A549 (cell line): ENCODE data around the gene KCNA2. TPM values are rescaled to one million over a fixed set of nuclear protein-coding genes. Genes with fewer than 3 reads are reported as not detected.

Experiments
- ATAC-seq, 2 experiments: fragments of 200-7000 bp in 1 of 2; fragments of >200 bp in 1 of 2; cut with Nextera tagmentation in 1 of 2; cut with Tn5 transposase in 1 of 2; 3 replicates each; pipeline versions ENCODE4 v1.8.0 to v1.9.1; 2018 to 2020; ENCODE audit warnings: mild to moderate bottlenecking in 1 of 2, moderate library complexity in 1 of 2
- CTCF ChIA-PET: fragments of 300-600 bp; sonication (Branson Sonifier 250); formaldehyde crosslinking; extraction: SDS; loops from one replicate; lab custom pipeline; 2021; ENCODE audit warnings: antibody characterized with exemption, inconsistent platforms; lab: Yijun Ruan, JAX
- POLR2A ChIA-PET: fragments of 350-600 bp; formaldehyde crosslinking; extraction: SDS; loops from one replicate; lab custom pipeline; 2021; ENCODE audit warnings: antibody characterized with exemption, inconsistent platforms; lab: Yijun Ruan, JAX
- DNase-seq, 2 experiments: peaks; one replicate each; pipeline versions ENCODE4 v3.0.0 to v3.0.0-alpha.2; 2011 to 2016; ENCODE audit warnings: low read depth in 1 of 2, low spot score in 1 of 2
- FAIRE-seq: peaks from 2 replicates; lab custom pipeline; 2011; peaks lifted over from hg19 to GRCh38; lab: Jason Lieb, UNC
- H3K27ac ChIP-seq, 2 experiments: fragments of >200 bp; sonication (Bioruptor Twin); formaldehyde crosslinking; 3 replicates each; pipeline ENCODE4 v1.5.1; 2016 to 2017
- H3K4me1 ChIP-seq: fragments of >200 bp; sonication (Bioruptor Twin); formaldehyde crosslinking; 3 replicates; pipeline ENCODE4 v1.6.1; 2016
- H3K4me2 ChIP-seq: fragments of >200 bp; sonication (Bioruptor Twin); formaldehyde crosslinking; 3 replicates; pipeline ENCODE4 v1.6.1; 2016
- H3K4me3 ChIP-seq: fragments of >200 bp; sonication (Bioruptor Twin); formaldehyde crosslinking; 3 replicates; pipeline ENCODE4 v1.5.1; 2016
- H3K9me3 ChIP-seq: fragments of >200 bp; sonication (Bioruptor Twin); formaldehyde crosslinking; 3 replicates; pipeline ENCODE4 v1.6.1; 2016
- ATOH8 ChIP-seq: fragments of 250-450 bp; sonication (Bioruptor Pico); IDR thresholded peaks from 2 replicates; pipeline ENCODE4 v1.5.0; 2020; ENCODE audit warnings: low read depth, mild to moderate bottlenecking, moderate library complexity
- BCL3 ChIP-seq: fragments of >200 bp; sonication (Bioruptor Twin); formaldehyde crosslinking; IDR thresholded peaks from 3 replicates; pipeline ENCODE4 v1.6.1; 2016
- CEBPB ChIP-seq, 2 experiments: fragments of >200 bp in 1 of 2; sonication (Bioruptor Twin) in 1 of 2; formaldehyde crosslinking in 1 of 2; IDR thresholded peaks; 2 replicates each; pipeline ENCODE4 v1.6.1; 2012 to 2016
- CHD2 ChIP-seq: fragments of 150-350 bp; IDR thresholded peaks from 2 replicates; pipeline ENCODE4 v1.6.1; 2014; ENCODE audit warnings: low read length; ENCODE audit not compliant: partially characterized antibody
- EHMT2 ChIP-seq: fragments of 200-600 bp; sonication (generic); IDR thresholded peaks from 2 replicates; pipeline ENCODE4 v1.6.1; 2016; ENCODE audit warnings: antibody characterized with exemption, low read depth, mild to moderate bottlenecking, moderate library complexity
- FOSL2 ChIP-seq, 2 experiments: fragments of 450-650 bp in 1 of 2; fragments of >200 bp in 1 of 2; sonication (Bioruptor Twin) in 1 of 2; formaldehyde crosslinking; IDR thresholded peaks; 2 replicates each; pipeline versions ENCODE4 v1.5.0 to v1.6.1; 2016 to 2020; ENCODE audit warnings: mild to moderate bottlenecking in 1 of 2, moderate library complexity in 1 of 2
- GATA3 ChIP-seq: IDR thresholded peaks from 2 replicates; pipeline ENCODE4 v1.6.1; 2012; ENCODE audit warnings: borderline replicate concordance
- HES2 ChIP-seq: fragments of >200 bp; sonication (Bioruptor Twin); formaldehyde crosslinking; IDR thresholded peaks from 2 replicates; pipeline ENCODE4 v1.6.1; 2016
- HEYL ChIP-seq: fragments of 250-450 bp; sonication (Bioruptor Pico); IDR thresholded peaks from 2 replicates; pipeline ENCODE4 v1.8.0; 2021; ENCODE audit warnings: mild to moderate bottlenecking, moderate library complexity
- HOXB5 ChIP-seq: fragments of 250-450 bp; sonication (Bioruptor Pico); IDR thresholded peaks from 2 replicates; pipeline ENCODE4 v1.5.0; 2020; ENCODE audit warnings: mild to moderate bottlenecking, moderate library complexity
- KDM1A ChIP-seq: fragments of 200-600 bp; sonication (generic); IDR thresholded peaks from 2 replicates; pipeline ENCODE4 v1.6.1; 2016; ENCODE audit warnings: low read depth, mild to moderate bottlenecking
- NFE2L2 ChIP-seq: fragments of 150-350 bp; conservative IDR thresholded peaks from 2 replicates; pipeline ENCODE4 v1.6.1; 2014; ENCODE audit warnings: low read length
- NPAS2 ChIP-seq: fragments of 250-450 bp; sonication (Bioruptor Pico); IDR thresholded peaks from 2 replicates; pipeline ENCODE4 v1.8.0; 2022; ENCODE audit warnings: mild to moderate bottlenecking, moderate library complexity, borderline replicate concordance
- PHF8 ChIP-seq: fragments of 200-600 bp; sonication (generic); IDR thresholded peaks from 2 replicates; pipeline ENCODE4 v1.6.1; 2016; ENCODE audit warnings: low read depth, mild to moderate bottlenecking, antibody characterized with exemption, moderate library complexity, borderline replicate concordance
- POLR2A ChIP-seq: IDR thresholded peaks from 2 replicates; pipeline ENCODE4 v1.6.1; 2012; ENCODE audit warnings: mild to moderate bottlenecking, low read length
- RCOR1 ChIP-seq: fragments of 150-350 bp; IDR thresholded peaks from 2 replicates; pipeline ENCODE4 v1.6.1; 2014; ENCODE audit warnings: antibody characterized with exemption, low read length, low read depth
- RNF2 ChIP-seq: fragments of 200-600 bp; sonication (generic); IDR thresholded peaks from 2 replicates; pipeline ENCODE4 v1.6.1; 2016; ENCODE audit warnings: low read depth, mild to moderate bottlenecking, antibody characterized with exemption, moderate library complexity, borderline replicate concordance
- SREBF2 ChIP-seq: fragments of 450-650 bp; IDR thresholded peaks from 2 replicates; pipeline ENCODE4 v1.6.1; 2014; ENCODE audit warnings: mild to moderate bottlenecking, moderate library complexity
- WGBS: methylation state at CpG from one replicate; pipeline ENCODE4 v1.1.6; 2017; ENCODE audit errors: missing lambda C conversion rate; 5-methylcytosine and 5-hydroxymethylcytosine counted together
- polyA plus RNA-seq, 4 experiments: library from polyadenylated mRNA; depleted of rRNA in 3 of 4; stranded (reverse); fragments of >200 nt; fragmentation: RNase III in 1 of 4; extraction: RNeasy Plus Mini Kit Qiagen cat#74134 plus additional on column Dnase treatment in 1 of 4; gene quantifications; 2 replicates in 3 of 4; 3 replicates in 1 of 4; pipeline ENCODE4 v1.2.3, GENCODE V29; 2011 to 2017
- TF ChIP-seq, protein P1 (sequence below): fragments of >200 bp; sonication (Bioruptor Twin); formaldehyde crosslinking; IDR thresholded peaks from 3 replicates; pipeline ENCODE4 v1.5.1; 2016
- TF ChIP-seq, protein P2 (sequence below): fragments of 450-650 bp; IDR thresholded peaks from 2 replicates; pipeline ENCODE4 v1.6.1; 2014; ENCODE audit warnings: antibody characterized with exemption

KCNA2 gene
- polyA plus RNA-seq, 2 of the 4 experiments (the other 2 are of a cell fraction), result 0.04 to 0.05 TPM

DNA sequence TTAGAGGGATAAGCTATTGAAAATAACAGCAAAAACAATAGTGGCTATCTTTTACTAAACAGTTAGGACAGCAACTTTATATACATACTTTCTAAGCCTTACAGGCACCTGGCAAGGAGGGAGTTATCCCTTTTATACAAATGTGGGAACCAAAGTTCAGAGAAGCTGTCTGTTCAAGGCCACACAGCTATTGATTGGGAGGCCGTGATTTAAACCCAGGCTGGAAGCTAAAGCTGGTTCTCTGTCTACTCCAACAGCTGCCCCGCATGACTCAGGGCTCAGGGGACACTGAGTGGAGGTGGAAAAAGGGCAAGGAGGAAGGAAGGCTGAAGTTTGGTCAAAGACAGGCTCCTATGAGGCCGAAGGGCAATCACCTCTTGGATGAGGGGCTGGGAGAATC is 26.7 kb downstream of the KCNA2 start:
- Histone ChIP-seq H3K27ac (no peak overlapping the region), H3K4me3 (no peak overlapping the region), H3K9me3 (no peaks in the 10 kb centered on the region; the same call in 2 of the 3 replicates)
- no peak for ATAC-seq
- no peak for TF ChIP-seq SREBF2
- TF ChIP-seq GATA3, result no peak
- TF ChIP-seq RNF2, result no peak
- TF ChIP-seq HEYL, result no peak
- TF ChIP-seq HES2, result no peak
- no peak for TF ChIP-seq CHD2
- no peak for TF ChIP-seq NFE2L2
- TF ChIP-seq RCOR1, result no peak
- TF ChIP-seq, all 56 proteins: peak for 0
- no peak for FAIRE-seq
- DNase-seq, result no peak
- ChIA-PET POLR2A (no interaction called here), CTCF (interaction anchor here (0.7 to 1.1 kb wide), 2 partner anchors 8 to 56 kb away, joined by 3 read pairs; no protein-coding TSS in a partner anchor)
- H3K4me2 ChIP-seq, result no peak overlapping the region
- 11% methylated on average over 3 of the region's 3 CpGs for WGBS
- H3K4me1 ChIP-seq, result no peaks in the 10 kb centered on the region

GRCh38 chr1:110576441-110576840 is 29.7 kb downstream of the KCNA2 start:
- CTCF ChIA-PET, result no interaction called here
- Histone ChIP-seq H3K4me3 (no peak overlapping the region), H3K27ac (no peak overlapping the region), H3K4me2 (no peak overlapping the region), H3K4me1 (no peaks in the 10 kb centered on the region)
- FAIRE-seq (no peak), ATAC-seq (no peak), DNase-seq (no peak)
- TF ChIP-seq ATOH8 (CRISPR knock-in tag) (no peak), POLR2A (no peak), PHF8 (no peak), HOXB5 (no peak)
- TF ChIP-seq, protein P1, sequence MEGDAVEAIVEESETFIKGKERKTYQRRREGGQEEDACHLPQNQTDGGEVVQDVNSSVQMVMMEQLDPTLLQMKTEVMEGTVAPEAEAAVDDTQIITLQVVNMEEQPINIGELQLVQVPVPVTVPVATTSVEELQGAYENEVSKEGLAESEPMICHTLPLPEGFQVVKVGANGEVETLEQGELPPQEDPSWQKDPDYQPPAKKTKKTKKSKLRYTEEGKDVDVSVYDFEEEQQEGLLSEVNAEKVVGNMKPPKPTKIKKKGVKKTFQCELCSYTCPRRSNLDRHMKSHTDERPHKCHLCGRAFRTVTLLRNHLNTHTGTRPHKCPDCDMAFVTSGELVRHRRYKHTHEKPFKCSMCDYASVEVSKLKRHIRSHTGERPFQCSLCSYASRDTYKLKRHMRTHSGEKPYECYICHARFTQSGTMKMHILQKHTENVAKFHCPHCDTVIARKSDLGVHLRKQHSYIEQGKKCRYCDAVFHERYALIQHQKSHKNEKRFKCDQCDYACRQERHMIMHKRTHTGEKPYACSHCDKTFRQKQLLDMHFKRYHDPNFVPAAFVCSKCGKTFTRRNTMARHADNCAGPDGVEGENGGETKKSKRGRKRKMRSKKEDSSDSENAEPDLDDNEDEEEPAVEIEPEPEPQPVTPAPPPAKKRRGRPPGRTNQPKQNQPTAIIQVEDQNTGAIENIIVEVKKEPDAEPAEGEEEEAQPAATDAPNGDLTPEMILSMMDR, result no peak
- TF ChIP-seq, all 56 proteins: peak for 0
- H3K9me3 ChIP-seq, result no peaks in the 10 kb centered on the region; the same call in 2 of the 3 replicates
- POLR2A ChIA-PET, result no interaction called here

DNA sequence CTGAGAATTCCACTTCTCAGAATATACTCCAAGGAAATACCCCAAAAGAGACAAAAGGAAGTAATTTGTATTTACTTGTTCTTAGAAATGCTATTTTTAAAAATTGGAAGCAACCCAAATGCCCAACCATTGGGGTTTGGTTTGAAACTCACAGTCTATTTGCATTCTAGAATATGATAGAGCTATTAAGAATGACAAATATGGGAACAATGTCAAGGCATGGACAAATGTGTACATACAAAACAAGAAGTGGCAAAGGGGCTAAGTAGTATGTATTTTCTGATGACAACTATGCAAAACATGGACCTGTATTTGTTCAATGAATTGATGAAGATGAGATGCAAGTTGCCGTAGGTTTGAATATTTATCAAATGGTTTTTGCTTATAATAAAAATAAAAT is 32.8 kb downstream of the KCNA2 start:
- DNase-seq, result no peak
- Histone ChIP-seq H3K9me3 (no peaks in the 10 kb centered on the region; the same call in 2 of the 3 replicates), H3K4me2 (no peak overlapping the region), H3K4me1 (no peaks in the 10 kb centered on the region), H3K4me3 (no peak overlapping the region)
- POLR2A ChIA-PET, result no interaction called here
- no peak for ATAC-seq
- CTCF ChIA-PET, result interaction anchor here (0.9 to 1.3 kb wide), 4 partner anchors 25 to 209 kb away, joined by 3 to 4 read pairs (median 3); no protein-coding TSS in a partner anchor
- no peak for FAIRE-seq
- WGBS, result 82% methylated on average over 1 of the region's 1 CpG
- TF ChIP-seq FOSL2 (IDR thresholded peaks at IDR 0.05) (no peak), FOSL2 (CRISPR knock-in tag; IDR thresholded peaks at IDR 0.05) (no peak), KDM1A (no peak), BCL3 (no peak), HOXB5 (no peak), GATA3 (no peak), NPAS2 (no peak), CEBPB (IDR thresholded peaks at IDR 0.05) (no peak), EHMT2 (no peak)
- TF ChIP-seq, protein P2, sequence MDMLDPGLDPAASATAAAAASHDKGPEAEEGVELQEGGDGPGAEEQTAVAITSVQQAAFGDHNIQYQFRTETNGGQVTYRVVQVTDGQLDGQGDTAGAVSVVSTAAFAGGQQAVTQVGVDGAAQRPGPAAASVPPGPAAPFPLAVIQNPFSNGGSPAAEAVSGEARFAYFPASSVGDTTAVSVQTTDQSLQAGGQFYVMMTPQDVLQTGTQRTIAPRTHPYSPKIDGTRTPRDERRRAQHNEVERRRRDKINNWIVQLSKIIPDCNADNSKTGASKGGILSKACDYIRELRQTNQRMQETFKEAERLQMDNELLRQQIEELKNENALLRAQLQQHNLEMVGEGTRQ, result no peak
- TF ChIP-seq, all 56 proteins: peak for 0
- H3K27ac ChIP-seq, result no peak overlapping the region
